Kasumi-1 (cell line): ENCODE results near the gene NTNG1.

Source experiments
- DNase-seq, 2 experiments: peaks; one replicate each; lab custom pipeline; 2025; lab: John Stamatoyannopoulos, UW

Gene NTNG1

GRCh38 chr1:107342316-107342715 is 201.5 kb downstream of the NTNG1 start:
- no peak for DNase-seq

DNA sequence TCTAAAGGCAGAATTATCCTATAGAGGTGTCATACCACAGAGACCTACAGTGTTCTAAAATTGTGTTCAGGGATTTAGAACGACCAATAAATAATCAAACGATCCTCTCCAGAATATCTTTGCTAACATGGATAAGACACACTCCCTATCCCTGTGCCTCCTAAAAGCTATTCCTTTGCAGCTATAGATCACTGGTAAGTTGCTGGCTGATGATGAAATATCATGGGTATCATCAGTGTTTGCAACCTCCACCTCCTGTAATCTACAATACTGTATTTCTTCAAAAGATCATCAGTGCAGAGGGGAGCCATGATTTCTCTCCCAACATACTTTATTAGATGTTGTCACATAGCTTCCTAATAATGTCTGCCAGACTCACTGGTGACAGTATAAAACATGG is 201.9 kb downstream of the NTNG1 start:
- DNase-seq, result no peak

DNA sequence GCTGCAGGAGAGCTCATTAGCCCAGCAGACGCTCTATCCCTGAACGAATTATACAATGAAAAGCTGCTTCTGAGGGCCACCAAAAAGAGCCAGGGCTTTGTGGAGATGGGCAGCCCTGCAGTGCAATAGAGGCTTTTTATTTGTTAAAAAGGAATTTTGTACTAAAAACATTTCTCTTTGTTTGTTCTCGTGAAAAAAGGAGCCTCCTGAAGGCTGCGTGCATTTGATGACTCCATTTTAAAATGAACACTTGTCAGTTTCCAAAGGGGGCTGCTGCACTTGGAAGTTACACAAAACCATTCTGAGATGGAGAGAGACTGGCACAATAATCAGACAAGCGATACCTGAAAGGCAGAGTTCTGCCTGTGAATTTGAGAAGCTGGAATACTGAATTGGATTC is 202.8 kb downstream of the NTNG1 start:
- DNase-seq, result no peak

GRCh38 chr1:107344268-107344760 is 203.5 kb downstream of the NTNG1 start:
- DNase-seq, result no peak

DNA sequence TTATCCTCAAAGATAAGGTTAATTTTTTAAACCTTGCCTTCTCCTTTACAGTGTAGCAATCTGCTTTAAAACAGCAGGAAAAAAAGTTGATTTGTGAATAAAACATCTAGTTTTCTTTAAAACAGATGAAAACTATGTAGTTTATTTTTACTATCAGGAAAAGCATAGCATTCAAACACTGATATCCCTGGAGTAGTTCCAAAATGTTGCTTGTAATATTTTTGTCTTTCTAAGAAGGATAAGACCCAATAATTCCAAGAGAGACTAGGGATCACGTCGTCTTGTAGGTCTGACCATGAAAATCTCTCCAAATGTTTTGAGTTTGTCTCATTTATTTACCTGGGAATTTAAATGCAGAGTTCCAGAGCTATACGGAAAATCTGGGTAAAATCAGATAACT is 204.0 kb downstream of the NTNG1 start:
- DNase-seq, result no peak

DNA sequence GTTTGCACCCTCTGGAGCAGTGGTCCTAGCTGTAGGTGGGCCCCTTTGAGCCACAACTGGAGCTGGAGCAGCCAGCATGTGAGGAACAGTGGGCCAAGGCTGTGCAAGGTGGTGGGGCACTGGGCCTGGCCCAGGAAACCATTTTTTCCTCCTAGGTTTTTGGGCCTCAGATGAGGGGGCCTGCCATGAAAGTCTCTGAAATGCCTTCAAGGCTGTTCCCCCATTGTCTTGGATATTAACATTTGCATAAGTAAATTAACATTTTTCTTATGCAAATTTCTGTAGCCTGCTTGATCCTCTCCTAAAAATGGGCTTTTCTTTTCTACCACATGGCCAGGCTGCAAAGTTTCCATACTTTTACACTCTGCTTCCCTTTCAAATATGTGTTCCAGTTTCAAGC is 212.0 kb downstream of the NTNG1 start:
- DNase-seq, result no peak

- DNase-seq, result no peak
Measured at GRCh38 chr1:107357376-107357775, 216.5 kb downstream of the NTNG1 start.

DNA sequence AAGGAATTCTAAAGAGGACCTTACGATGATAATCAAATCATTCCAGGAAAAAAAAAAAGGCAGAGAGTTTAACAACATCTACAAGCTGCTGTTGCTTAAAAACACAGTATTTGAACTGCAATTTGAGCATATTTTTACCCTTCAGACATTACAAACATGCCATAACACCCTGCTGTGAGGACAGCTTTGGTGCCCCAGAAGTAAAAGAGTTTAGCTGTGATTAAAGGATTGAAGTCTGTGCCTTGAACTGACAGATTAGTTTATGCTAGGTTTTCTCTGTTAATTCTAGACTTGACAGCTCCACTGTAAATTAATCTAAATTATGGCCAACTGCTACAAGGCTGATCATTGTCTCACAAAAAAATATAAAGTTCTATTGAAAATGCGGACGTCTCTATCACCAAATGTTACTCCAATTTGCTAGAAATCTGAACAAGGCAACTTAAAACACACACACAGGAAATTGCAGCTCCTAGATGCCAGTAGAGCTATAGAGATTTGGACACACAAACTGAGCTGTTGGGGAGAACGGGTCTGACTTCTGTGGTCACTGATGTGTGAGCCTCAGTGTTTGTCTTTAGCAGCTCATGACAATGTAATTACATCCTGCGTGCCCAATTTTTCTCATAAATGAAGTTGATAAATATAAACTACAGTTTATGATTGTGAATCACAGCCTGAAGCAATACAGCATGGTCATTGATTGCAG is 217.9 kb downstream of the NTNG1 start:
- DNase-seq, result no peak

DNA sequence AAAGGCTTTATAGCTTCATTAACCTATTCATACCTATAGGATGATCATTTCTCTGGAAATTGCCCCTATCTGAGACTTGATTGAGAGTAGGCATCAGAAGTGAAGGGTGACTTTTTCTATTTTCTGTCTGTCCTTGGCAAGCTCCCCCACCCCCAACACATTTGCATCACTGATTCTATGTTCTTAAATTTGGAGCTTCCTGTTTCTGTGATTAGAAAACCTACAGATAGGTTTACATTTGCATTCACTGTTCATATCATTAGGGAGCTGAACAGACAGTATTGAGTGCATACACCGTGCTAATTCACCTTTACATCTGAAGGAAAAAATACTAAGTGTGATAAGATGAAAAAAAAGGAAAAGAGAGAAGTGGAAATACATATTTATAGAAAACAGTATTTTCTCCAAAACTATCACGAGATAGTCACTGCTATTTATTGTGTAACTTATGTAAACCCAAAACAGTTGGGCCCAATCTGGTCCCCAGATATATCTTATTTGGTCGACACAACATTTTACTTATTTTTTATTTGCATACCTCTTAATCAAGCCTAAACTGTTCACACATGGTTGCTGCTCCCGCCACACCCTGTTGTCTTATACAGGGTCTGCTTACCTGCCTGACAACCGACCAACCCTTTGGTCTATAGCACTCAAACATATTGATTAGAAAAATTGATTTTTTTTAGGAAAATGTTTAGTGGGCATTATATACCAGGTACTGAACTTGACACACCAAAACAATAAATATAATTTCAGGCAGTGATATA is 218.8 kb downstream of the NTNG1 start:
- DNase-seq, result no peak

- DNase-seq, result no peak
Measured at GRCh38 chr1:107362468-107363140, 221.8 kb downstream of the NTNG1 start.

GRCh38 chr1:107363154-107363553 is 222.3 kb downstream of the NTNG1 start:
- DNase-seq, result no peak

- no peak for DNase-seq
Measured at GRCh38 chr1:107365527-107366240, 224.8 kb downstream of the NTNG1 start.

GRCh38 chr1:107378426-107378825 is 237.6 kb downstream of the NTNG1 start:
- no peak for DNase-seq

DNA sequence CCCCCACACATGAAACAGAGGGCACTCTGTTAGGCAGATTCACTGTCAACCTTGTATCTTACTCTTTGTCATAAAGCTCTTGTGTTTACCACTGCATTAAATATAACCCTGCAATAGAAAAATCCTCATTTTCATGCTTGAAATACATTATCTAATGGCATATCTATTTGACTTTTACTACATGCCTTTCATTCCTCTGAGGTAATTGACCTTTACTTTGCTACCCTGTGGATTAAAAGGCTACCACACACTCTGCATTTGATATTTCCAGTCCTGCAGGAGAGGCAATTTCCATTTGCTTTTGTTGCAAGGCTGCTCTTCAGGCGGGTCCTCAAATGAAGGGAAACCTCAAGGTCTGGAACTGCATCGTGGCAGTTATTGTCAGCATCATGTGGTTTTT is 238.0 kb downstream of the NTNG1 start:
- DNase-seq, result no peak

DNA sequence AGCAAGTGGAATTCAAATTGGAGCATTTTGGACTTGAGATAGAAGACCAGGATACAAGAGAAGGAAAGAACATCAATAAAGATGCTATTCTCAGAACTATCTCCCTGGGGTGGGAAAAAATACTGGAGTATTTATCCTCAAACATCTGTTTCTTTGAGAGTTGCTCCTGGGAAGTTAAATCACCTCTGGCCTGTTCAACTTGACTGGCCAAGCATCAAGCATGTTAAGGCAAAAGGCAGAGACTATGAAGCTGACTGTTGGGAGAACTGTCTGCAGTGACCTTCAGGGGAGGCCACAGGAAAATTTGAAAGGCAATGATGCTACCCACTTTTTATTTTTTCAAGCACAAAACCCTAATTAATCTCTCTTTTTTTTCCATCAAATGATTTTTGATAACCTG is 239.0 kb downstream of the NTNG1 start:
- DNase-seq, result no peak

GRCh38 chr1:107389410-107390396 is 248.9 kb downstream of the NTNG1 start:
- DNase-seq, result no peak

DNA sequence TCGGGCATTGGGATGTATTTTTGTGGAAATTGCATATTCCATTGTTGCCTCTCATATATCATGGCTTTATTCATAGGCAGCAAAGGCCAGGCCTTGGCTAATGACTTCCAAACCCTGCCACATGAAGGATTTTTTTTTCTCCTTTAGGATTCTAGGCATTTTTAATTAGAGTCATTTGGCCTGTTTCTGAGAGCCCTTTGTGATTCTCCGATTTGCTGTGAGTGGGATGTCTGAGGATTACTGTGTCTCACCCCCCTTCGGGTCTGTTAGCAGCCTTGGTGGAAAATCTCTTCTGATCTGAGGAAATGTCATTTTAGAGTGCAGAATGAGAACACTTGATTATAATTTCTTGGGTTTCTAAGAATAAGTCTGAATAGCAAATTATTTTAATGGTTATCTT is 253.5 kb downstream of the NTNG1 start:
- DNase-seq, result no peak

DNA sequence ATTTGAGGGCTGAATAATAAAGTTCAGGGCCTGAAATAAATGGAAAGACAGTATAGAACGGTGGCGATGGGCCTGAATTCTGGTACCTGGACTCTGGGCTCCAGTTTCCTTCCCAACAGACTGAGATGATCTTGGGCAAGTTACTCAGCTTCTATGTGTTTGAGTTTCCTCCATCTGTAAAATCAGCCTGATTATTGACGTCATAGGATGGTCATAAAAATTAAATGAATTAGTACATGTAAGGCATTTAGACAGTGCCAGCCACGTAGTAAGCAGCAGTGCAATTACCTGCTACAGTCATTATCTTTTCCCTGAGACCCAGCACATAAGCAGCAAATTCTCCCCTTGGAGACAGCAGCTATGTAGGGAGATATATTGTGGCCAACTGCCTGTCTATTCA is 260.9 kb downstream of the NTNG1 start:
- no peak for DNase-seq

DNA sequence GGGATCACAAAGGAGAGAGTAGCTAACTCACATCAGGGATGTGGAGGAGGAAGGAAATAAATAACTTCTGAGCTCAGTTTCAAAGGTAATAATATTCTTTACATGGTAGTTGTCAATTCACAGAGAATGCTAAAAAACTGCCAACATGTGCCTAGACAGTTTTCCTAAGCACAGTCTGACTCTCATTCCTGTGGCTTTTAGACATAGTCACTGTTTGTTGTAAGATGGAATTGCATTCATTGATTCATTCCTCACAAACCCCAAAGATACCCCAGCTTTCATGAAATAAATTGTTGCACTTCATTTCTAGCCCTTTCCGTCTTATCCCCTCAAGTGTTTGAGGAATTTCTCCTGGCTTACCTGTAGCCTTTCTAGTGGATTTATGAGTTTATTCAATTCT is 263.9 kb downstream of the NTNG1 start:
- no peak for DNase-seq

DNA sequence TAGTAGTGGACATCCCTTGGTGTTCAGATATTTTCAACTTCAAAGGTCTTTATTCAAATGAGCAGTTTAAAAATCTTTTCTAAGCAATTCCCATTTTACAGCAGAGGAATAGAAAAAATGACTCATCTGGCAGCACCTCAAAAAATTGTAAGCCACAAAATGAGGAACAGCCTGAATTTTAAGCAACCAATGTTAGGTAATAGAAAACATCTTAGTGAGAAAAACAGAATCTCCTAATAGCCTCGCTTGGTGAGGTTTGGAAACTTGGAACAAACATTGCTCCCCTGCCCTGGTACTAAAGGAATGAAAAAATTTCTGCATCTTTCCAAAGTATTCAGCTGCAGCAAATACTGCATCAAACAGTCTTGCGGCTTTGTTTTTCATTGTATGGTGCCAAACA is 264.4 kb downstream of the NTNG1 start:
- peak; percentile 44 to 57 for DNase-seq

DNA sequence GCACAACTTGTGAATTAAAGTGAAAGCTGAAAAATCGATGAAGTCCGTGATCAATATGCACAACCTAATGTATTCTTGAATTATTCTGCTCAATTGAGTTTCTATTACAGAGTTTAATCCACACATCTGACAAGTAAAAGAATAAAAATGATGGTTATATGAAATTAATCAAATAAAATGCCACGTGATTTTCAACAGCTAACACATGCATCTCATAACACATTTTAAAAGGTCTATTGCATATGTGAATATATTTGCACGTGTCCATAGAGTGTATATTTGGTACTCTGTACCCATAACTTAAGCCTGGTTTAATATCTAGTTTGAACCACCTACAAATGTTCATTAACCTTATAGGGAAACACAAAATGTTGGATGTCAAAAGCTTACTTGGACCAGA is 266.2 kb downstream of the NTNG1 start:
- DNase-seq, result no peak
